ENCODE data around the gene SYS1.

The SYS1 gene

GRCh38 chr20:45407067-45407745 is 44.2 kb downstream of the SYS1 start:
- Histone ChIP-seq H2AFZ (ENCODE audit: low read length) (0 out of 2 replicates have a peak overlapping the region, but pooled peaks have one; percentile 95), H3K27me3 (ENCODE audit: insufficient read depth, low read length, poor library complexity, severe bottlenecking) (peaks cover 4% of the 10 kb centered on the region), H3K4me3 (ENCODE audit: low read length, poor library complexity, severe bottlenecking) (peak overlapping the region; percentile 75), H4K20me1 (ENCODE audit: insufficient read depth, low read length, poor library complexity, severe bottlenecking) (no peaks in the 10 kb centered on the region), H3K9me3 (ENCODE audit: insufficient read depth, low read depth, low read length) (no peaks in the 10 kb centered on the region), H3K79me2 (ENCODE audit: insufficient read depth, low read length) (no peaks in the 10 kb centered on the region), H3K36me3 (ENCODE audit: insufficient read depth, low read length) (no peaks in the 10 kb centered on the region), H3K9ac (ENCODE audit: low read depth, low read length, poor library complexity, severe bottlenecking) (peak overlapping the region; percentile 71), H3K4me2 (ENCODE audit: low read depth, low read length, poor library complexity, severe bottlenecking) (peak overlapping the region; percentile 85), H3K9me2 (replicated peaks; ENCODE audit: low read depth, low read length) (no peaks in the 10 kb centered on the region), H3F3A (ENCODE audit: low read depth) (no peaks in the 10 kb centered on the region), H3K4me1 (ENCODE audit: insufficient read depth, low read length, poor library complexity, severe bottlenecking) (no peaks in the 10 kb centered on the region)
- TF ChIP-seq EZH2phosphoT487 (IDR thresholded peaks at IDR 0.05; ENCODE audit: borderline replicate concordance), result no peak
- no peak for TF ChIP-seq CTCF (conservative IDR thresholded peaks at IDR 0.05; ENCODE audit: low read length)

- no peaks in the 10 kb centered on the region for H4K20me1 ChIP-seq (ENCODE audit: insufficient read depth, low read length, poor library complexity, severe bottlenecking)
- no peaks in the 10 kb centered on the region for H3K9me2 ChIP-seq (replicated peaks; ENCODE audit: low read depth, low read length)
- H3K4me2 ChIP-seq (ENCODE audit: low read depth, low read length, poor library complexity, severe bottlenecking), result peak within 1 kb of the TSS; percentile 85
- TF ChIP-seq CTCF (conservative IDR thresholded peaks at IDR 0.05; ENCODE audit: low read length), result no peak
- TF ChIP-seq EZH2phosphoT487 (IDR thresholded peaks at IDR 0.05; ENCODE audit: borderline replicate concordance), result no peak
- peaks cover 4% of the 10 kb centered on the region for H3K27me3 ChIP-seq (ENCODE audit: insufficient read depth, low read length, poor library complexity, severe bottlenecking)
- H3K9me3 ChIP-seq (ENCODE audit: insufficient read depth, low read depth, low read length), result no peaks in the 10 kb centered on the region
- H3K79me2 ChIP-seq (ENCODE audit: insufficient read depth, low read length), result no peaks in the 10 kb centered on the region
- H3K36me3 ChIP-seq (ENCODE audit: insufficient read depth, low read length), result no peaks in the 10 kb centered on the region
- H3F3A ChIP-seq (ENCODE audit: low read depth), result no peaks in the 10 kb centered on the region
- peak within 1 kb of the TSS; percentile 75 for H3K4me3 ChIP-seq (ENCODE audit: low read length, poor library complexity, severe bottlenecking)
- no peak within 1 kb of the TSS for H2AFZ ChIP-seq (ENCODE audit: low read length)
- no peak within 1 kb of the TSS for H3K9ac ChIP-seq (ENCODE audit: low read depth, low read length, poor library complexity, severe bottlenecking)
- H3K4me1 ChIP-seq (ENCODE audit: insufficient read depth, low read length, poor library complexity, severe bottlenecking), result no peaks in the 10 kb centered on the region
These were observed 45.1 kb downstream of the SYS1 start, which contains the start of gene DBNDD2 for GRCh38 chr20:45407783-45408645. TSS of gene DBNDD2 (plus strand) at chr20:45408289. CDS start at chr20:45408468, 179 bp downstream.

GRCh38 chr20:45408646-45409213 is 45.8 kb downstream of the SYS1 start:
- H3K9me2 ChIP-seq (replicated peaks; ENCODE audit: low read depth, low read length), result no peaks in the 10 kb centered on the region
- H3K4me3 ChIP-seq (ENCODE audit: low read length, poor library complexity, severe bottlenecking), result no peak overlapping the region
- no peaks in the 10 kb centered on the region for H4K20me1 ChIP-seq (ENCODE audit: insufficient read depth, low read length, poor library complexity, severe bottlenecking)
- no peaks in the 10 kb centered on the region for H3K4me1 ChIP-seq (ENCODE audit: insufficient read depth, low read length, poor library complexity, severe bottlenecking)
- peaks cover 4% of the 10 kb centered on the region for H3K27me3 ChIP-seq (ENCODE audit: insufficient read depth, low read length, poor library complexity, severe bottlenecking)
- H3K9me3 ChIP-seq (ENCODE audit: insufficient read depth, low read depth, low read length), result no peaks in the 10 kb centered on the region
- no peaks in the 10 kb centered on the region for H3K79me2 ChIP-seq (ENCODE audit: insufficient read depth, low read length)
- no peak overlapping the region for H3K4me2 ChIP-seq (ENCODE audit: low read depth, low read length, poor library complexity, severe bottlenecking)
- H3F3A ChIP-seq (ENCODE audit: low read depth), result no peaks in the 10 kb centered on the region
- no peak overlapping the region for H2AFZ ChIP-seq (ENCODE audit: low read length)
- H3K9ac ChIP-seq (ENCODE audit: low read depth, low read length, poor library complexity, severe bottlenecking), result no peak overlapping the region
- no peaks in the 10 kb centered on the region for H3K36me3 ChIP-seq (ENCODE audit: insufficient read depth, low read length)
- TF ChIP-seq CTCF (conservative IDR thresholded peaks at IDR 0.05; ENCODE audit: low read length) (no peak), EZH2phosphoT487 (IDR thresholded peaks at IDR 0.05; ENCODE audit: borderline replicate concordance) (no peak)

All from Loucy (cell line).